Bone marrow (tissue), 2 donors: ENCODE results near the gene LRRC14B.

Source experiments
- DNase-seq, 2 donors: peaks; one replicate each; lab custom pipeline; 2025; lab: John Stamatoyannopoulos, UW

LRRC14B gene

DNA sequence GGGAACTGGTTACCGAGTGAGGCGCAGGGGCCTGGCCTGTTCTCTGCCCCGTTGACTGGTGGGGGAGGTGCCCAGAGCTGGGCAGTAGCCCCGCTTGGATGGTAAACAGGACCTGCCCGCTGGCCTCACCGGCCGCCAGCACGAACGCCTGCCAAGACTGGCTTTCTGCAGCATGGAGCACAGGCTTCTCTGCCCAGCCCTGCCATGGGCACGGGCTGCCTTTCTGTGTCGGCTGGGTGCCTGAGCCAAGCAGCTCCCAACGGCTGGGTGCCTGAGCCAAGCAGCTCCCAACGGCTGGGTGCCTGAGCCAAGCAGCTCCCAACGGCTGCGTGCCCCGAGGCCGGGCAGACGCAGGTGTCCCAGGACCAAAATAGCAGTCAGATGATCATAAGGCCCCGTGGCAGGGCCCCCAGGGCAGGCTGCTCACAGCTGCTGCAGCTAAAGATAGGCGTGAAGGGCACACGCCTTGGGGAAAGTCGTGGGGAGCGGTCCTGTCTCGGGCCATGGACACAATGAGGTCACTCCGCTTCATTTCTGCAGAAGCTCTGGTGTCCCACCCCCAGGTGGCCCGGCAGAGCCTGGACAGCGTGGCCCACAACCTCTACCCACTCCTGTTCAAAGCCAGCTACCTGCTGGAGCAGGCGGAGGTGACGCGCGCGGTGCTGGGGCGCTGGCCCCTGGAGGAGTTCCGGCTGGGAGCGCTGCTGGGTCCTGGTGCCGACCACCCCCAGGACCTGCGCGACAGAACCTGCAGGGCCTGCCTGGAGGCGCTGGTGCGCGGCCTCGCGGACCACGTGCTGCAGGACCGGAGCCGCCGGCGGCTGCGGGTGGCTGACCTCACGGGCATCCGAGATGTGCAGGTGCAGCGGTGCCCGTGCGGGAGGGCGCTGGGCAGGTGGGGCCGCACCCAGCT, at the start of gene LRRC14B:
Gene LRRC14B (plus strand): TSS at position 460 of the 913 bp plus-strand sequence. CDS start 44 bp downstream, at position 504.
- no peak for DNase-seq

DNA sequence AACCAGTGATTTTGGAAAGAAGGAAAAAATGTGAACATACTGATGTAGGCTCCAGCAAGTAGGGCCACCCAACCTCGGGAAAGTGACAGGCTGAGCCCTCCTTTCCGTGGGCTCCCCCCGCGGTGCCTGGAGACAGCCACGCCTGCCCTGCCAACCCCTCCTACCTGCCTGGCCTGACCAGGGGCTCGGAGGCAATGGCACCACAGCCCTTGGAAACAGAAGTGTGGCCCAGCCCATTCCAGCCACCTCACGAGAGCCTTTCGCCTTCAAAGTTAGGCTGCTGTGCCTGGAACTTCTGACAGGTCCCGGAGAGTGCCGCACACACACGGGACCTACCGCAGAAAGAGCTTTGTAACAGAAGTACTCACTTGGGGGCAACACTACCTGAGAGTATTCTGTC, 49.5 kb upstream of the LRRC14B start:
- DNase-seq, result no peak

DNA sequence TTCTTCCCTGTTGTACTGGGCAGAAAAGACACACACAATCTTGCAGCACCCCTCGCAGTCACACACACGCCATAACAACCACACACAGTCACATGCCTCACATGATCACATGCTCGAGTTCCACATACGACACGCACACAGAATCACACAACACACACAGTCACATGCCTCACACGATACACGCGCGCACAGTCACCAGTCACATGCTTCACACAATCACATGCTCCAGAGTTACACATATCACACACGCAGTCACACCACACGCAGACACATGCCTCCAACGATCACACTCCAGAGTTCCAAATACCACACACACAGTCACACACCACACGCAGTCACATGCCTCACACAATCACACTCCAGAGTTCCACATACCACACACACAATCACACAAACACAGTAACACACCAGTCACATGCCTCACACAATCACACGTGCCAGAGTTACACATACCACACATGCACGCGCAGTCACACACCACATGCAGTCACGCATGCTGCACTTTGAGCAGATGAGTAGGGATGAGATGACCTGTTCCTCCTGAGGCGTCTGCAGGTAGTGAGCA, 49.0 kb upstream of the LRRC14B start:
- no peak for DNase-seq

DNA sequence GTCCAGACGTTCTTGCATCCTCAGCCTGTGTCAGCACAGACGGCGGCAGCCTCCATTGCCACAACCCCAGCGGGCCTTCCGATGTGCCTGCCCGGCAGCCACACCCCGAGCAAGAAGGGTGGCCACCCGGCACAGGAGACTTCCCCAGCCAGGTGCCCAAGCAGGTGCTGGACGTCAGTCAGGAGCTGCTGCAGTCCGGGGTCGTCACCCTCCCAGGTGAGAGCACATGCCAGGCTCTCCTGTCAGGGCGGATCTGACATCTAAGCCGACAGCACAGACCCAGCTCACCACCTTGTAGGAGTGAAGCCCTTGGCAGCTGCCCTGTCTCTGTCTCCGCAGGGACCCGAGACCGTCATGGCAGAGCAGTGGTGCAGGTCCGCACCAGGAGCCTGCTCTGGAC, 48.3 kb upstream of the LRRC14B start:
- no peak for DNase-seq

DNA sequence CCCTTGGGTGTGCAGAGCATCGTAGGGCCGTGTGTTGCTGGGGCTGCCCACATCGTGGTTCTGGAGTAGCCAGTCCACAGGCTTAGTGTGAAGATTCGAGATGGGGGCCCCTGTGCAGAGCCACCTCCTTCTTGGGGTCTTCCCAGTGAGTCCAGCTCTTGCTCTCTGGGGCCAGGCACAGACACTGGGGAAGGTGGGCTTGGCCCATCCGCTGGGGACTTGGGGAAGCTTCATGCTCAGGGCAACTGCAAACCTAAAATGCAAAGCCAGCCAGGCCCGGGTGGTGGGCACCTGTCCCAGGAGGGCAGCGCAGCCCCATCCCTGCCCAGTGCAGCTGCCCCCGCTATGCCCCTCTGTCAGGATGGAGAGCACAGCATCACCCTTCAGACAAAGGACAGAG, 46.4 kb upstream of the LRRC14B start:
- no peak for DNase-seq

DNA sequence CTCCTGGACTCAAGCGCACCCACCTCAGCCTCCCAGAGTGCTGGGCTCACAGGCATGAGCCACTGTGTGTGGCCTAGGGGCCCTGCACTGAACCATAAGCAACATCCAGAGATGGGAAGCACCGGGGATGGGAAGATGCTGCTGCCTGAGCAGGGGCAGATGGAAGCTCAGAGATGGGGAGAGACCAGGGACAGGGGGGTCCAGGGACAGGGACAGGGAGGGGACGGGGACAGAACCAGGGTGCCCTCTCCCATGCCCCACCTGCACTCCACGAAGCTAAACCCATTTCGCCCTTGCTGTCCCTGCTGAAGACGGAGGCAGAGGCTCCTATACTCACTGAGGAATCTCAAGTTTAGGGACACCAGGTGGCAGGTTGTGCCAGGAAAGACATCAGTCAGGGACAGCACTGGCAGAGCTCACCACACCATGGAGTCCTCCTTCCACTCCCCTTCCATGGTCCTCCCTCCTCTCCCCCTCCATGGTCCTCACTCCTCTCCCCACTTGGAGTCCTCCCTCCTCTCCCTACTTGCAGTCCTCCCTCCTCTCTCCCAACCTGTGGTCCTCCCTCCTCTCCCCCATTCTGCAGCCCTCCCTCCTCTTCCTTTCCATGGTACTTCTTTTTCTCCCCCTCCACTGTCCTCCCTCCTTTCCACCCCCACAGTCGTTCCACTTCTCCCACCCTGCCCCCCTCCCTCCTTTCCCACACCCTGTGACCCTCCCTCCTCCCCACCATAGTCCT, 45.5 kb upstream of the LRRC14B start:
- DNase-seq, result no peak

DNA sequence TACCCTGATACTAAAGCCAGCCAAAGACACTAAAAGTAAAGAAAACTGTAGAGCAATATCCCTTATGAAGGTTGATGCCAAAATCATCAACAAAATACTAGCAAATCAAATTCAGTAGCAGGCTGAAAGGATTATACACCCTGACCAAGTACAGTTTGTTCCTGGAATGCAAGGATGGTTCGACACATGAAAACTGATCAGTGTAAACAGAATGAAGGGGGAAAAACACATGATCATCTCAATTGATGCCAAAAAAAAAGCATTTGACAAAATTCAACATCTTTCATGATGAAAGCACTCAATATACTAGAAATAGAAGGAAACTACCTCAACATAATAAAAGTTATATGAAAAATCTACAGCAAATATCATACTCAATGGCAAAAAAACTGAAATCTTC, 43.5 kb upstream of the LRRC14B start:
- no peak for DNase-seq

DNA sequence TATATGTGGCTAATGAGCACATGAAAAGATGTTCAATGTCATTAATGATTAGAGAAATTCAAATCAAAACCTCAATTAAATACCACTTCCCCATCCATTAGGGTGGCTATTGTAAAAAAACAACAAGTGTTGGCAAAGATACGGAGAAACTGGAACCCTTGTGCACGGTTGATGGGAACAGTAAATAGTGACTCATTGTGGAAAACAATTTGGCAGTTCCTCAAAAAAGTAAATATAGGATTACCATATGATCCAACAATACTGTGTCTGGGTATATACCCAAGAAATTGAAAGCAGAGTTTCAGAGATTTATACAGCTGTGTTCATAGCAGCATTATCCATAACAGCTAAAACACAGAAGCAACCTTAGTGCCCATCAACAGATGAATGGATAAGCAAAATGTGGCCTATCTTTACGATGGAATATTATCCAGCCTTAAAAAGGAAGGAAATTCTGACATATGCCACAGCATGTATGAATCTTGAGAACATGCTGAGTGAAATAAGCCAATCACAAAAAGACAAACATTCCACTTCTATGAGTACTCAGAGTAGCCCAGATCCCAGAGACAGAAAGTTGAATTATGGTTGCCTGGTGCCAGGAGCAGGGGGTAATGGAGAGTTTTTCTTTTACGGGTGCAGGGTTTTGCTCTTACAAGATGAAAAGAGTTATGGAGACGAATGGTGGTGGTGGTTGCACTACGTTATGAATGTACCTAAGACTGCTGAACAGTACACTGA, 41.4 kb upstream of the LRRC14B start:
- DNase-seq, result no peak

DNA sequence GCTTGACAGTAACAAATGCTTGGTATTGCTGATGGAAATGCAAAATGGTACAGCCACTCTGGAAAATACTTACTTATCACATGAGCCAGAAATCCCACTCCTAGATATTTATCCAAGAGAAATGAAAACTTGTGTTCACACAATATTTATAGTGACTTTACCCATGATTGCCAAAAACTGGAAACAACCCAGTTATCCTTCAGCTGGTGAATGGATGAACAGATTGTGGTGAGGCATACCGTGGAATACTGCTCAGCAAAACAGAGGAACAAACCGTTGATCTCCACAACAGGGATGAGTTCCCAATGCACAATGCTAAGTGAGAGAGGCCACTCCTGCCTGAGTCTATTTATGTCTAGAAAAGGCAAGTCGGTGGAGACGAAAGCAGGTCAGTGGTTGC, 40.5 kb upstream of the LRRC14B start:
- DNase-seq, result no peak

DNA sequence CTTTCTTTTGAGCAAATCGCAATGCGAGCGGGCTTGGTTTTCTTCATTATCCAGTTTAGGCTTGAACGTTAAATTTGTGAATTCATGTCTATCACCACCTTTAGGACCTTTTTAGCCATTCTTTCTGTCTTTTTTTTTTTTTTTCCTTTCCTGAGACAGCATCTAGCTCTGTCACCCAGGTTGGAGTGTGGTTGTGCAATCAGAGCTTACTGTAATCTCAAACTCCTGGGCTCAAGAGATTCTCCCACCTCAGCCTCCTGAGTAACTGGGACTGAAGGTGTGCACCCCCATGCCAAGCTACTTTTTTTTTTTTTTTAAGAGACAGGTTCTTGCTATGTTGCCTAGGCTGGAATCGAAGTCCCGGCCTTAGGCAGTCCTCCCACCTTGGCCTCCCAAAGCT, 39.2 kb upstream of the LRRC14B start:
- DNase-seq, result no peak

DNA sequence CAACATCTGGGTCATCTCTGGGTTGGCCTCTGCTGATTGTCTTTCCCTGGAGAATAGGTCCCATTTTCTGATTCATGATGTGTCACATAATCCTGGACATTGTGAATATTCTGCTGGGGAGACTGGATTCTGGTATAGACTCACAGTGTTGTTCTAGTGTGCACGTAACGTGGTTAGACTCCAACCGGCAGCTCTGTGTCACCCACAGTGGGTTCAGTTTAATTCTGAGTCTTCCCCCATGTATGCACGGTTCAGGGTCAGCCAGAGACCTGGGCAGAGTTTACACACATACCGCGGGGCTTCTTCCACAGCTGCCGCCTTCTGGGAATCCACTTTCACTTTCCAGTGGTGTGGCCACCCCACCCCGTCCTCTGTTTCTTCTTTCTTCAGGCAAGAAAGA, 38.0 kb upstream of the LRRC14B start:
- no peak for DNase-seq

DNA sequence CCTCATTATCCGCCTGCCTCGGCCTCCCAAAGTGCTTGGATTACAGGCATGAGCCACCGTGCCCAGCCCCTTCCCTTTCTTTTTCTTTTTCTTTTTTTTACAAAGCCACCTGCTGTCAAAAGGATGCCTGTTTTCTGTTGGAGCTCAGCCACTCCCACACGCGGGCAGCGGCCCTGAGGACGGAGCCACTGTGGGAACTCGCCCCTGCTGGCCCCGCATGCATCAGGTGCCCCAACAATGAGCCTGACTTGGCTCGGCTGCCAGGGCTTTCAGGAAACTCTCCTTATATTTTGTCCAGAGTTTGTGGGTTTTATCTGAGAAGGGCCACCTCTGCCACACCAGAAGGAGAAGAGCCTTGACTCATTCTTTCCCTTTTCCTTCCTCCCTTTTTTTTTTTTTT, 37.1 kb upstream of the LRRC14B start:
- no peak for DNase-seq

DNA sequence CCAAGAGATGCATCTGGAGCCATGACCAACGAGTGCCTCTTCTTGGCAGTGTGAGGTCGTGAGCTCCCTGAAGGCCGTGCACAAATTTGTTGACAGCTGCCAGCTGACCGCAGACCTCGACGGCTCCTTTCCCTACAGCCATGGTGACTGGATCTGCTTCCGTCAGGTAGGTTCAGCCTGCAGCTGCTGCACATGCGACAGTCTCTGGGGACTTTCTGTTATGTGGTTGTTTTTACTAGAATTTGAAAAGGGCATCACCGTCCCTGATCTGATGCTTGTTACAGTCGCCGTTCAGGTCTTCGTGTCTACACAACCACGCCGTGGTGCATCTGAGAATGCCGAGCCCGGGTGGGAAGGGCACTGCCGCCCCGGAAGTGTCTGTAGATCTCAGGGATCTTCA, 36.5 kb upstream of the LRRC14B start:
- DNase-seq, result no peak

DNA sequence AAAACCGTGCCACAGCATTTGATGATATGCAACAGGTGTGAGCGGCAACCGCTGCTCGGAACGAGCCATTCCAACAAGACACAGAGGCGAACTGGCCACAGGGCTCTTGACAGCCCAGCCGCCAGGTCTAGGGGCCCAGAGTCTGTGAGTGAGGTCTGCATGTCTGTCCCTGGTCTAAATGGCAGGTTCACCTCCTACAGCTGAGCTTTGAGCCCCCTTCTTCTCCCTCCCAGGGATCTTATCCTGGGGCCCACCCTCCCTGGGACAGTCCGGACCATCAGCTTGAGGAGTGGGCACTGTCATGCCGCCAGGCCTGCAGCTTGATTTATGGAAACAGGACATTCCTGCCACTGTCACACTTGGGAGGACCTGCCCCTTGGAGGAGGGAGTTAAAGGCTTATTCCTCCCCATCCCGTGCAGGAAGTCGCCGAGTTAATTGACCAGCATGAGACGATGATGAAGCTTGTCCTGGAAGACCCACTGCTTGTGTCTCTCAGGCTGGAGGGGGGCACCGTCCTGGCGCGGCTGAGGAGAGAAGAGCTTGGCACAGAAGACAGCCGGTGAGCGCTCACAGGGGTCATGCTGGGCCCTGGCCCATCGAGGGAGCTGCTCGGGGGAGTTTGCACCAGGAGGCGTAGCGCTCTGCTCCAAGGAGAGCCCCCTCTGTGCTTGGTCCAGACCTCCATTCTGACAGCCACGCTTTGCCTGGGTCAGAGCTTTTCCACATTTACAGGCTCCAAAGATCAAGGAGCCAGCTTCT, 35.5 kb upstream of the LRRC14B start:
- no peak for DNase-seq

DNA sequence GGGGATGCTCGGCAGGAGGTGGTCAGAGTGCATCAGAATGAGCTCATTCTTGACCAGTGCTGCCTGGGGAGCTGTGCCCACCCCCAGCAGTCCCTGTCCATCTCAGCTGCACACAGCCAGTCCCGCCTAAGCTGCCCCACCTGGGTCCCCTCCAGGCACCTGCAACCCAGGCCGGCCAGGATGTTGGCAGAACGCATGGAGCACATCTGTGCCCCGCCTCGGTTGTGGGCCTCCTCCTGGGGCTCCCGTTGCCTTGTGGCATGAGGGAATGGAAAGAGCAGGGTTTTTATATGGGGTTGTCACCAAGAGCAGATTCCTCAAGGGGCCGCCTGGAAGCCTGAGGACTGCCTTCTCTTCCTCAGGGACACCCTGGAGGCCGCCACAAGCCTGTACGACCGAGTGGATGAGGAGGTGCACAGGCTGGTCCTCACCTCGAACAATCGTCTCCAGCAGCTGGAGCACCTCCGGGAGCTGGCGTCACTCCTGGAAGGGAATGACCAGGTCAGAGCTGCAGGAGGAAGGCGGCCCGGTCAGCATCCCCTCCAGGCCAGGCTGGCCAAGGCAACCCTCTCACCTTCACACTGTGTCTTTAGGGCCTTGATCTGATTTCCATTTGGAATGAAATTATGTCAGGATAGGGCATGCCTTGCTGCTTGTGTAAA, 34.8 kb upstream of the LRRC14B start:
- DNase-seq, result no peak

DNA sequence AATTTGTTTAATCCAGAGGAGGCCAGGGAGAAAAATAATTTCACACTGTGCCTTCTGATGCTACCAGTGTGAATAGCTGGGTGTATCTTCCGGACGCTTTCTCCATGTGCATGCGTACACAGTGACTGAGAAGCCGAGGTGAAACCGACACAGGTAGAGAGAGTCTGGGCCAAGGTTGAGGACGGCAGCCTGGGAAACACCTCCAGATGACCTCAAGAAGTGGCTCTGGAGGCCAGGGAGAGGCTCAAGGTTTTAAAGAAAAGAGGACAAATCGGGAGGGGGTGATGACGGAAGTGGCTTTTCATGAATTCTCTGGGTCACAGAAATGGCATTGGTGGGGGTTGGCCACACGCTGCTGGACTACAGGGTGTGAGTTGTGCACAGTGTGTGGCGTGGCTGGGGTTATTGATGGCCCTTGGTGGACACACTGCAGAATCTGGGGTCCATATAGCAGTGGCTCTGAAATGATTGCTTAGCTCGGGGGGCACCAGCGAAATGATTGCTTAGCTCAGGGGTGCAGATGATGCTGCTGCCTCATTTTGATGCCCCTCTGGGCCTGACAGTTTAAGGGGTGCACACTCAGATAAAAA, 34.1 kb upstream of the LRRC14B start:
- DNase-seq, result no peak

DNA sequence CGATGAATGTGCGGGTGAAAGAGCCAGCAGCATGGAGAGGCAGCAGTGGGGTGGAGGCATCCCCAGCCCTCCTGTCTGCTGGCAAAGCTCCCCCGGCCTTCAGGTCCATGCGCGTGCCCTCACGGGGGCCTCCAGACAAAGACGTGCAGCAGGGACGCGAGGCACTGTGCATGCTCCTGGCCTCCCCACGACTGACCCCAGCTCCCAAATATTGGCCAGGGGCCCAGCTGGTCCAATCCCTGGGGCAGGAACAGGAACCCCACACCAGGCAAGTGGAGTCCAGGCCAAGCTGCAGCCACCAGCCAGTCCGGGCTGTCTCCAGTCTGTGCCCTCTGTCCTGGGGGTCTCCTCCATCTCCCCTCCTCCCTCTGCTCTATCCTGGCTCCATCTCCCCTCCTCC, 33.5 kb upstream of the LRRC14B start:
- DNase-seq, result no peak

DNA sequence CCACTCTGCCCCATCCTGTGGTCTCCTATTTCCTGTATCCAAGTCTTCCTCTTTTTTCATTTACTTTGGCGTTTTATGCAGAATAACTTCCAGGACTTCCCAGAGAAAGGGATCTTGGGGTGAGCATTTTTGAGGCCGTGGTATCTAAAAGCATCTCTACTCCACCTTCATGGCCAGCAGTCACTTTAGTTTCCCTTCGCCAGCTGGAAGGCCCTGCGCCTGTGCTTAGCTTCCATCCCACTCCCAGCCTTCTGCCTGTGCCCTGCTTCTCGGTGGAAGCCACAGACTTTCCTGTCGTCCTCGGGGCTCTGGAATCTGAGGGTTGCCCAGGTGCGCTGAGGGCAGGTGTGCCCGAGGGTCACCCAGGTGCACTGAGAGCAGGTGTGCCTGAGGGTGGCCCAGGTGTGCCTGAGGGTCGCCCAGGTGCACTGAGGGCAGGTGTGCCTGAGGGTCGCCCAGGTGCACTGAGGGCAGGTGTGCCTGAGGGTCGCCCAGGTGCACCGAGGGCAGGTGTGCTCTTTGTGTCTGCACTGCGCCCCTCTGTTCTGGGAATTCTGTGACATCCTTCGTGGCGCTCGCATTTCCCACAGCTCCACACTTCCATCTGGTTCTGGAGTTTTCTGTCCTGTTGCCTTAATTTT, 32.4 kb upstream of the LRRC14B start:
- DNase-seq, result no peak

DNA sequence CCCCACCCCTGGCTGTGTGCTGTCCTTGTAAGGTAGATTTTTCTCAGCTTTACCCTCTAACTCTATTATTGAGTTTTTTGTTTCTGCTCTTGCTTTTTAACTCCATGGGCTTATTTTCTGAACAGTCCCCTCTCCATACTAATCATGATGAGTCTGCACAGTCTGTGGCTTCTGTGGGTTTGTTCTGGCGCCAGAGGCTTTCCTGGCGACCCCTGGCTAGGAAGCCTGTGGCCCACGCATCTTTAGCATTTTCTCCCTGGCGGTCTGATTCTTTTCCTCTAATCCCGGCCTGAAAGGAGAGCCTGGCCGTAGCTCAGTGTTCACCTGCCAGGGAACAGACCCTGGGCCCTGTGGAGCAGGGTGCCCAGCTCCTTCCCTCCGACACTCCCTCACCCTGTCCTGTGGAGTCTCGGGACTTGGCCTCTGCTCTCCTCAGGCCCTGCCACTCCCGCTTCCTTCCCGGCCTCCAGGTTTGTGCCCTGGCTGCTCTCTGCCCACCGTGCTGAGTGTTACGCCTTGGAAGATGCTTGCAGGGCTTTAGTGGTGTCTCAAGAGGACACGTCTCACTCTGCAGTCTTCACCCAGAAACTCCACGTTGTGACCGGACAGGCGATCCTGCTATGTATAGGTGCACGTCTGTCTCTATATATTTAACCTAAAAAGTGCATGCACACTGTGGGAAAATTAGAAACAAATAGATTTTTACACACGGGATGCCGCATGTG, 31.7 kb upstream of the LRRC14B start:
- no peak for DNase-seq

DNA sequence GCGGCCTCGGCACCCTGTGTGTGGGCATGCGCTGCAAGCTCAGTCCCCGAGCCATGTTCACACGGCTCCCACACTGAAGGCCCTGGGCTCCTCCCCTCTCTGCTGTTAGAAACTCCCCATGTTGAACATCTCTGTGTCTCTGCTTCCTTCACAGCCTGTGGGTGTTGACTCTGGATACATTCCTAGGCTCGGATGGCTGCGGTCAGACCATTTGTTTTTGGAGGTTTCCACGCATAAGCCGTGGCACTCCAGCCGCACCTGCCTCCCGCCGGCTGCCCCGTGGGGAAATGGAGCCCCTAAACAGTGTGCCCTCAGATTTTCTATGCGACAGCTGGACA, 31.2 kb upstream of the LRRC14B start:
- DNase-seq, result no peak
